GM23338 (cell line): ENCODE data around the gene PDSS2.

Experiments
- CREB1 ChIP-seq: fragments of 250-450 bp; sonication (Bioruptor Pico); IDR thresholded peaks from 2 replicates; pipeline ENCODE4 v1.5.0; 2020; ENCODE audit warnings: low read depth, mild to moderate bottlenecking, moderate library complexity
- EZH2 ChIP-seq: fragments of 200-600 bp; sonication (generic); IDR thresholded peaks from one replicate; pipeline ENCODE4 v1.8.0; 2017; ENCODE audit warnings: antibody characterized with exemption, mild to moderate bottlenecking, low read depth; ENCODE audit not compliant: unreplicated experiment
- EZH2phosphoT487 ChIP-seq: fragments of 200-600 bp; sonication (generic); IDR thresholded peaks from one replicate; pipeline ENCODE4 v1.8.1; 2018; ENCODE audit warnings: antibody characterized with exemption; ENCODE audit not compliant: unreplicated experiment
- JUNB ChIP-seq: IDR thresholded peaks from one replicate; pipeline ENCODE4 v1.6.1; 2016; ENCODE audit warnings: antibody characterized with exemption; ENCODE audit not compliant: unreplicated experiment
- POLR2AphosphoS5 ChIP-seq: IDR thresholded peaks from 2 replicates; pipeline ENCODE4 v1.6.1; 2016; ENCODE audit warnings: antibody characterized with exemption, low read depth
- REST ChIP-seq: IDR thresholded peaks from one replicate; pipeline ENCODE4 v1.6.1; 2018; ENCODE audit warnings: antibody characterized with exemption; ENCODE audit not compliant: unreplicated experiment
- ZNF331 ChIP-seq: fragments of 250-450 bp; sonication (Bioruptor Pico); IDR thresholded peaks from 2 replicates; pipeline ENCODE4 v1.5.0; 2020; ENCODE audit warnings: low read depth, mild to moderate bottlenecking, moderate library complexity
- TF ChIP-seq, protein P1 (sequence below), 2 experiments: fragments of 200-600 bp in 1 of 2; sonication (generic) in 1 of 2; conservative IDR thresholded peaks; 2 replicates each; pipeline versions ENCODE4 v1.5.1 to v1.6.1; 2016 to 2017; ENCODE audit warnings: antibody characterized with exemption in 2 of 2, low read depth in 2 of 2, mild to moderate bottlenecking in 2 of 2, moderate library complexity in 1 of 2
- TF ChIP-seq, protein P2 (sequence below): fragments of 250-450 bp; sonication (Bioruptor Pico); IDR thresholded peaks from 2 replicates; pipeline ENCODE4 v1.5.0; 2020; ENCODE audit warnings: mild to moderate bottlenecking, moderate library complexity
- TF ChIP-seq, protein P3 (sequence below): IDR thresholded peaks from 2 replicates; pipeline ENCODE4 v1.6.1; 2016; ENCODE audit warnings: antibody characterized with exemption

GRCh38 chr6:107401573-107401972 is 57.8 kb downstream of the PDSS2 start:
- TF ChIP-seq EZH2 (no peak), REST (no peak), POLR2AphosphoS5 (no peak), EZH2phosphoT487 (no peak), CREB1 (CRISPR knock-in tag) (no peak), ZNF331 (no peak), JUNB (no peak)
- TF ChIP-seq, protein P1, sequence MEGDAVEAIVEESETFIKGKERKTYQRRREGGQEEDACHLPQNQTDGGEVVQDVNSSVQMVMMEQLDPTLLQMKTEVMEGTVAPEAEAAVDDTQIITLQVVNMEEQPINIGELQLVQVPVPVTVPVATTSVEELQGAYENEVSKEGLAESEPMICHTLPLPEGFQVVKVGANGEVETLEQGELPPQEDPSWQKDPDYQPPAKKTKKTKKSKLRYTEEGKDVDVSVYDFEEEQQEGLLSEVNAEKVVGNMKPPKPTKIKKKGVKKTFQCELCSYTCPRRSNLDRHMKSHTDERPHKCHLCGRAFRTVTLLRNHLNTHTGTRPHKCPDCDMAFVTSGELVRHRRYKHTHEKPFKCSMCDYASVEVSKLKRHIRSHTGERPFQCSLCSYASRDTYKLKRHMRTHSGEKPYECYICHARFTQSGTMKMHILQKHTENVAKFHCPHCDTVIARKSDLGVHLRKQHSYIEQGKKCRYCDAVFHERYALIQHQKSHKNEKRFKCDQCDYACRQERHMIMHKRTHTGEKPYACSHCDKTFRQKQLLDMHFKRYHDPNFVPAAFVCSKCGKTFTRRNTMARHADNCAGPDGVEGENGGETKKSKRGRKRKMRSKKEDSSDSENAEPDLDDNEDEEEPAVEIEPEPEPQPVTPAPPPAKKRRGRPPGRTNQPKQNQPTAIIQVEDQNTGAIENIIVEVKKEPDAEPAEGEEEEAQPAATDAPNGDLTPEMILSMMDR (conservative IDR thresholded peaks at IDR 0.05; ENCODE audit: low read depth in 2 of 2): no peak
- TF ChIP-seq, protein P2, sequence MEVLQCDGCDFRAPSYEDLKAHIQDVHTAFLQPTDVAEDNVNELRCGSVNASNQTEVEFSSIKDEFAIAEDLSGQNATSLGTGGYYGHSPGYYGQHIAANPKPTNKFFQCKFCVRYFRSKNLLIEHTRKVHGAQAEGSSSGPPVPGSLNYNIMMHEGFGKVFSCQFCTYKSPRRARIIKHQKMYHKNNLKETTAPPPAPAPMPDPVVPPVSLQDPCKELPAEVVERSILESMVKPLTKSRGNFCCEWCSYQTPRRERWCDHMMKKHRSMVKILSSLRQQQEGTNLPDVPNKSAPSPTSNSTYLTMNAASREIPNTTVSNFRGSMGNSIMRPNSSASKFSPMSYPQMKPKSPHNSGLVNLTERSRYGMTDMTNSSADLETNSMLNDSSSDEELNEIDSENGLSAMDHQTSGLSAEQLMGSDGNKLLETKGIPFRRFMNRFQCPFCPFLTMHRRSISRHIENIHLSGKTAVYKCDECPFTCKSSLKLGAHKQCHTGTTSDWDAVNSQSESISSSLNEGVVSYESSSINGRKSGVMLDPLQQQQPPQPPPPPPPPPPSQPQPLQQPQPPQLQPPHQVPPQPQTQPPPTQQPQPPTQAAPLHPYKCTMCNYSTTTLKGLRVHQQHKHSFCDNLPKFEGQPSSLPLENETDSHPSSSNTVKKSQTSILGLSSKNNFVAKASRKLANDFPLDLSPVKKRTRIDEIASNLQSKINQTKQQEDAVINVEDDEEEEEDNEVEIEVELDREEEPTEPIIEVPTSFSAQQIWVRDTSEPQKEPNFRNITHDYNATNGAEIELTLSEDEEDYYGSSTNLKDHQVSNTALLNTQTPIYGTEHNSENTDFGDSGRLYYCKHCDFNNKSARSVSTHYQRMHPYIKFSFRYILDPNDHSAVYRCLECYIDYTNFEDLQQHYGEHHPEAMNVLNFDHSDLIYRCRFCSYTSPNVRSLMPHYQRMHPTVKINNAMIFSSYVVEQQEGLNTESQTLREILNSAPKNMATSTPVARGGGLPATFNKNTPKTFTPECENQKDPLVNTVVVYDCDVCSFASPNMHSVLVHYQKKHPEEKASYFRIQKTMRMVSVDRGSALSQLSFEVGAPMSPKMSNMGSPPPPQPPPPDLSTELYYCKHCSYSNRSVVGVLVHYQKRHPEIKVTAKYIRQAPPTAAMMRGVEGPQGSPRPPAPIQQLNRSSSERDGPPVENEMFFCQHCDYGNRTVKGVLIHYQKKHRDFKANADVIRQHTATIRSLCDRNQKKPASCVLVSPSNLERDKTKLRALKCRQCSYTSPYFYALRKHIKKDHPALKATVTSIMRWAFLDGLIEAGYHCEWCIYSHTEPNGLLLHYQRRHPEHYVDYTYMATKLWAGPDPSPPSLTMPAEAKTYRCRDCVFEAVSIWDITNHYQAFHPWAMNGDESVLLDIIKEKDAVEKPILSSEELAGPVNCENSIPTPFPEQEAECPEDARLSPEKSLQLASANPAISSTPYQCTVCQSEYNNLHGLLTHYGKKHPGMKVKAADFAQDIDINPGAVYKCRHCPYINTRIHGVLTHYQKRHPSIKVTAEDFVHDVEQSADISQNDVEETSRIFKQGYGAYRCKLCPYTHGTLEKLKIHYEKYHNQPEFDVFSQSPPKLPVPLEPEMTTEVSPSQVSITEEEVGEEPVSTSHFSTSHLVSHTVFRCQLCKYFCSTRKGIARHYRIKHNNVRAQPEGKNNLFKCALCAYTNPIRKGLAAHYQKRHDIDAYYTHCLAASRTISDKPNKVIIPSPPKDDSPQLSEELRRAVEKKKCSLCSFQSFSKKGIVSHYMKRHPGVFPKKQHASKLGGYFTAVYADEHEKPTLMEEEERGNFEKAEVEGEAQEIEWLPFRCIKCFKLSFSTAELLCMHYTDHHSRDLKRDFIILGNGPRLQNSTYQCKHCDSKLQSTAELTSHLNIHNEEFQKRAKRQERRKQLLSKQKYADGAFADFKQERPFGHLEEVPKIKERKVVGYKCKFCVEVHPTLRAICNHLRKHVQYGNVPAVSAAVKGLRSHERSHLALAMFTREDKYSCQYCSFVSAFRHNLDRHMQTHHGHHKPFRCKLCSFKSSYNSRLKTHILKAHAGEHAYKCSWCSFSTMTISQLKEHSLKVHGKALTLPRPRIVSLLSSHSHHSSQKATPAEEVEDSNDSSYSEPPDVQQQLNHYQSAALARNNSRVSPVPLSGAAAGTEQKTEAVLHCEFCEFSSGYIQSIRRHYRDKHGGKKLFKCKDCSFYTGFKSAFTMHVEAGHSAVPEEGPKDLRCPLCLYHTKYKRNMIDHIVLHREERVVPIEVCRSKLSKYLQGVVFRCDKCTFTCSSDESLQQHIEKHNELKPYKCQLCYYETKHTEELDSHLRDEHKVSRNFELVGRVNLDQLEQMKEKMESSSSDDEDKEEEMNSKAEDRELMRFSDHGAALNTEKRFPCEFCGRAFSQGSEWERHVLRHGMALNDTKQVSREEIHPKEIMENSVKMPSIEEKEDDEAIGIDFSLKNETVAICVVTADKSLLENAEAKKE (CRISPR knock-in tag): no peak
- TF ChIP-seq, protein P3, sequence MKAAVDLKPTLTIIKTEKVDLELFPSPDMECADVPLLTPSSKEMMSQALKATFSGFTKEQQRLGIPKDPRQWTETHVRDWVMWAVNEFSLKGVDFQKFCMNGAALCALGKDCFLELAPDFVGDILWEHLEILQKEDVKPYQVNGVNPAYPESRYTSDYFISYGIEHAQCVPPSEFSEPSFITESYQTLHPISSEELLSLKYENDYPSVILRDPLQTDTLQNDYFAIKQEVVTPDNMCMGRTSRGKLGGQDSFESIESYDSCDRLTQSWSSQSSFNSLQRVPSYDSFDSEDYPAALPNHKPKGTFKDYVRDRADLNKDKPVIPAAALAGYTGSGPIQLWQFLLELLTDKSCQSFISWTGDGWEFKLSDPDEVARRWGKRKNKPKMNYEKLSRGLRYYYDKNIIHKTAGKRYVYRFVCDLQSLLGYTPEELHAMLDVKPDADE: no peak
